Measurements from ENCODE around the gene APBA1.

The APBA1 gene

DNA sequence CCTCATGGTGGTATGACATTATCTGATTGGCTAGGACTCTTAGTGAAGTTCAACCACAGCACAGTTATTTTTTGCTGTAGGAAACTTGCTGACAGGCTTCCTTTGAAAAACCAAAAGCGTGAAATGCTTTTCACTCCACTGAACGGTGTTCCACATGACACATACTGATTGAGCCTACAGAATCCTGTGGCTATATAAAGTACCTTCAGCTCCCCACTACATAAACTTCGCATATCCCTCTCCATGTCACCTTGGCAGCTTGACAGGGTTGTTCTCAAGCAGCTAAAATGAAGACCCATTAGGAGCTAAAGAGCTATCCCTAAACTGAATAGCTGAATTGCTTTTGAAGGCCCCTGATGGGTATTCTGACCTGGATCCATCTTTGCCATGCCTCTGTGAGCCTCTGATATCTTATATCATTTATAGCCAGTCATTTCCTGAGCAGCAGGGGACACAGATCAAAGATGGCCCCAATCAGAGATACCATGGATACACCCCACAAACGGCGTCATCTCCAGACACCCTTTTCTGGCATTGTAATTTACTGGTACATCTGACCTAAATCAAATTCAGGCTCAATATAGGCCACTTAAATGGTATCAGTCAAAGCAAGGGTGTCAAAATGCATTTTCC is 91.5 kb downstream of the APBA1 start:
- no peak for DNase-seq (ENCODE audit: low read depth)
- TF ChIP-seq, protein P1, sequence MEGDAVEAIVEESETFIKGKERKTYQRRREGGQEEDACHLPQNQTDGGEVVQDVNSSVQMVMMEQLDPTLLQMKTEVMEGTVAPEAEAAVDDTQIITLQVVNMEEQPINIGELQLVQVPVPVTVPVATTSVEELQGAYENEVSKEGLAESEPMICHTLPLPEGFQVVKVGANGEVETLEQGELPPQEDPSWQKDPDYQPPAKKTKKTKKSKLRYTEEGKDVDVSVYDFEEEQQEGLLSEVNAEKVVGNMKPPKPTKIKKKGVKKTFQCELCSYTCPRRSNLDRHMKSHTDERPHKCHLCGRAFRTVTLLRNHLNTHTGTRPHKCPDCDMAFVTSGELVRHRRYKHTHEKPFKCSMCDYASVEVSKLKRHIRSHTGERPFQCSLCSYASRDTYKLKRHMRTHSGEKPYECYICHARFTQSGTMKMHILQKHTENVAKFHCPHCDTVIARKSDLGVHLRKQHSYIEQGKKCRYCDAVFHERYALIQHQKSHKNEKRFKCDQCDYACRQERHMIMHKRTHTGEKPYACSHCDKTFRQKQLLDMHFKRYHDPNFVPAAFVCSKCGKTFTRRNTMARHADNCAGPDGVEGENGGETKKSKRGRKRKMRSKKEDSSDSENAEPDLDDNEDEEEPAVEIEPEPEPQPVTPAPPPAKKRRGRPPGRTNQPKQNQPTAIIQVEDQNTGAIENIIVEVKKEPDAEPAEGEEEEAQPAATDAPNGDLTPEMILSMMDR (conservative IDR thresholded peaks at IDR 0.05; ENCODE audit: control insufficient read depth, insufficient read depth, low read depth, low read length), result no peak
- H3K4me3 ChIP-seq (ENCODE audit: control insufficient read depth, low read depth, low read length), result no peak overlapping the region

DNA sequence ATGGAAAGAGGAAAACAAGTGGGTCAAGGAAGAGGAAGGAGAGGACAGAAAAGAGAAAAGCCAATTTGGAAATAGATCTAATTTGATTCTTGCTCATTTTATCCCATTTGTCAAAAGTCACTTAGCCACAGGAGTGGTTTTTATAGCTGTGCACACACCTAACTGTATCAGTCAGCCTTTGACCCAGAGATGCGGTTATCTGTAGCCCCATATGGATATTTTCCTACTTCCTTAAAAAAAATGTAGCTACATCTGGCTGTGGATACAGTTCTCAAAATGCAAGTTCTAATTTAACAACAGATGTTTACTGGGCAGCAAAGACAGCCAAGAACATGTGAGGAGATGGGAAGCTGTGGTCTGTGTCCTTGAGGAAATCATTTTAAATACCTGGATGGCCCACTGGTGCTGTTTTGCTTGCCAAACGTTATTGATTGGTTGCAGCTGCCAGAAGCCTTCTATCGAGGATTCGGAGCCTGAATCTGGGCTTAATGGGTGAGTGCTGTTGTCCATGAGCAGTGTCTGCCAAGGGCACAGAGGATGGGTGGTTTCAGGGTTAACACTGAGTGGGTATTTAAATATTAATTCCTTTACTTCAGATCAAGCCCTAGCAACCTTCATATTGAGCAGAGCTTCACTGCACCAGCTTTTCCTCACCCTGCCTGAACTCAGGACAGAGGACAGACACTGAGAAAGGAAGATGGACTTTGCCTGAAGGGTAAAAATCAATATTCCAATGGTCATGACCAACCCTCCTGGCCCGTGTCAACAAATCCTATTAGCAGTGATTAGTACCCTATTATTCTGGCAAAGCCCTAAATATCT is 92.2 kb downstream of the APBA1 start:
- no peak overlapping the region for H3K4me3 ChIP-seq (ENCODE audit: control insufficient read depth, low read depth, low read length)
- TF ChIP-seq, protein P1 (conservative IDR thresholded peaks at IDR 0.05; ENCODE audit: control insufficient read depth, insufficient read depth, low read depth, low read length), result no peak

DNA sequence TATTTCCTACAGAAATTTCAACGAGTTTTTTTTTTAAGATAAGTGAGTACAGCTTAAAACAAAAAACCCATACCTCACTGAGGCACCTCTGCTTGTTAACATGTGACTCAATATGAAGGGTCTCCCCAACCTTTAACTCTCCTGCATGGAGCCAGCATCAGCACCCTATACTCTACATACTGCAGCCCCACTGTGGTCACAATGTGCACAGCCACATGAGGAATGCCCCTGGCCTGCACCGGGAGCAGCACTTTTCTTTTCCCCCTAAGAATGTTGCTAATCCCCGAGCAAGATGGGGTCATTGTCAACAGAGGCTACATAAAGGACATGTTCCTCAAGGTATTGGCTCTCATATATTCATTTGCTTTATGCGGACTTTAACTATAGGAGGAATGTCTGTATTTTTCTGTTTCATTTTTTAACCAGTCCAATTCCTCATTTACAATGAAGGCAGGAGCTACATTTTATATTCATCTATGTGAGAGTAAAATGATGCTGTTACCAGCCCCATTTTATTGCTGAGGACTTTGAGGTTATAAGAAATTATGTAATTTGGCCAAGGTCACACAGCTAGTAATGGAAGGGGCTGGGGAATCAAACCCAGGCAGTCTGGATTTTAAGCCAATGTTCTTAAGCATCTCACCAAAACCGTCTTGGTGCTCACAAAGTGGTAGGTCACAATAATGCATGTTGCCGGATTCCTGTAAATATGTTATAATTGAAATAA is 93.0 kb downstream of the APBA1 start:
- TF ChIP-seq, protein P1 (conservative IDR thresholded peaks at IDR 0.05; ENCODE audit: control insufficient read depth, insufficient read depth, low read depth, low read length), result no peak
- H3K4me3 ChIP-seq (ENCODE audit: control insufficient read depth, low read depth, low read length), result no peak overlapping the region
- no peak for DNase-seq (ENCODE audit: low read depth)

More for the DNA sequence above, 92.2 kb downstream of the APBA1 start:
- DNase-seq (ENCODE audit: low read depth), result no peak

DNA sequence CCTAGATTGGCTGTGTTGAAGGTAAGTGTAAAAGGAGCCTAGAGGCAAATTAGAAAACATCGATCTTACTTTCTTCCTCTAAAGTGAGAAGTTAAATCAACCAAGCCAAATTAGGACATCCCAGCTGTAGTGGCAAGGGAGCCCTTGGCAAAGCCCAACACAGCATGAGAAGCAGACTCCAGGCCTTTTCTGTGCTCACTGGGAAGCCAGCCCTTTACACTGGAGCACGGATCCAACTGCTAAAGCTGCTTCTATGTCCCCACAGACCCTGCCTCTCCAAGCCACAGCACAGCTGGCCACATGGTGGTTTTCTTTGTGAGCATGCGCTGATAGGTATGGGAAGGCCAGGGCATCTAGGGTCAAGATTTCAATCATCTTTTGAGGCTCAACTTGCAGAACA is 94.1 kb downstream of the APBA1 start:
- TF ChIP-seq, protein P1 (conservative IDR thresholded peaks at IDR 0.05; ENCODE audit: control insufficient read depth, insufficient read depth, low read depth, low read length), result no peak
- no peak for DNase-seq (ENCODE audit: low read depth)
- H3K4me3 ChIP-seq (ENCODE audit: control insufficient read depth, low read depth, low read length), result no peak overlapping the region

DNA sequence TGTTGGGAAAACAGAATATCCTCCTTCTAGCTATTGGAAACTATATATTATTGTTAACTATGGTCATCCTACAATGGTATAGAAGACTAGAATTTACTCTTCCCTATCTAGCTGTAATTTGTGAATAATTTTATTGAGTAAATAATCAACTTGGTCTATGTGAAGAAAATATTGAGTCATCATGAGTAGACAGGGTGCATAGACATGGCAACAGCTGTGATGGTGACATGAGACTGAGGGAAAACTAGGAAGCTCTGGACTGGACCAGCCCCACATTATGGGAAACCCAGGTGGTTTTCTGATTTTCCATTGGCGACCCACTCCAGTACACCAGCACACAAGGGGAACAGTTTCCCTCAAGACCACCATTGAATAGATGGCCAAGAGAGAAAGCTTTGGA is 95.0 kb downstream of the APBA1 start:
- no peak overlapping the region for H3K4me3 ChIP-seq (ENCODE audit: control insufficient read depth, low read depth, low read length)
- TF ChIP-seq, protein P1 (conservative IDR thresholded peaks at IDR 0.05; ENCODE audit: control insufficient read depth, insufficient read depth, low read depth, low read length), result no peak

DNA sequence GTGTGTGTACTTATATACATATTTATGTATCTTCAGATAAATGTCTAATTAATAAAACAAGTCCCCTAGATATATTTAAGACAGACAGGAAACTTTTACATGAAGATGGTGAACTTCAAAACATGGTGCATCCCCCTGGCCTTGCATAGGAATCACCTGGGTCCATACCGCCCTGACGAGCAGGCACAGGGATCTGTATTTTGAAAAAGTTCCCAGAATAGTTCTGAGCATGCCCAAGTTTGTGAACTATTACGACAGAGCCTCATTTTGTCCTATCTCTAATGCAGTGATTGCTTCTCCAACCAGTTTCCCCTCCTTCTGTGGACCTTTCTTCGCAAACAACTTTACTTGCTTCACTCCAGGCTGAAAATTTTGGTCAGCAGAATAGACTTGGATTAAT is 98.1 kb downstream of the APBA1 start:
- TF ChIP-seq, protein P1 (conservative IDR thresholded peaks at IDR 0.05; ENCODE audit: control insufficient read depth, insufficient read depth, low read depth, low read length), result no peak
- DNase-seq (ENCODE audit: low read depth), result no peak
- H3K4me3 ChIP-seq (ENCODE audit: control insufficient read depth, low read depth, low read length), result no peak overlapping the region

More for the DNA sequence above, 95.0 kb downstream of the APBA1 start:
- no peak for DNase-seq (ENCODE audit: low read depth)
